Osteoblast (primary cell): ENCODE results near the gene TBC1D12. TPM values are rescaled to one million over a fixed set of nuclear protein-coding genes. Genes with fewer than 3 reads are reported as not detected.

Source experiments
- DNase-seq: peaks from one replicate; pipeline ENCODE4 v3.0.0; 2011; ENCODE audit warnings: low spot score, mixed read lengths; ENCODE audit not compliant: insufficient read length; ENCODE audit errors: missing footprints
- H2AFZ ChIP-seq: 2 replicates; pipeline ENCODE4 v1.6.0; 2011; ENCODE audit warnings: mild to moderate bottlenecking, low read length
- H3K27ac ChIP-seq: 2 replicates; pipeline ENCODE4 v1.5.1; 2011; ENCODE audit warnings: mild to moderate bottlenecking, low read depth, low read length, moderate library complexity
- H3K27me3 ChIP-seq: 2 replicates; pipeline ENCODE4 v1.6.0; 2012; ENCODE audit warnings: mild to moderate bottlenecking, control low read depth, inconsistent platforms, low read length, moderate library complexity; ENCODE audit not compliant: insufficient read depth
- H3K36me3 ChIP-seq: 2 replicates; pipeline ENCODE4 v1.5.1; 2011; ENCODE audit warnings: mild to moderate bottlenecking, low read length, control low read depth, moderate library complexity; ENCODE audit not compliant: insufficient read depth
- H3K4me1 ChIP-seq: 2 replicates; pipeline ENCODE4 v1.5.1; 2011; ENCODE audit warnings: mild to moderate bottlenecking, low read length, control low read depth, moderate library complexity; ENCODE audit not compliant: insufficient read depth
- H3K4me2 ChIP-seq: 2 replicates; pipeline ENCODE4 v1.6.0; 2011; ENCODE audit warnings: mild to moderate bottlenecking, low read length; ENCODE audit not compliant: insufficient read depth
- H3K4me3 ChIP-seq: fragments of 200-600 bp; sonication (generic); 3 replicates; pipeline ENCODE4 v1.5.1; 2012; ENCODE audit warnings: mild to moderate bottlenecking, low read length, inconsistent platforms; ENCODE audit not compliant: insufficient read depth
- H3K79me2 ChIP-seq: 2 replicates; pipeline ENCODE4 v1.6.0; 2012; ENCODE audit warnings: mild to moderate bottlenecking, low read length, control low read depth, inconsistent platforms; ENCODE audit not compliant: insufficient read depth
- H3K9me3 ChIP-seq: 2 replicates; pipeline ENCODE4 v1.5.1; 2011; ENCODE audit warnings: low read depth, low read length, control low read depth
- H4K20me1 ChIP-seq: 2 replicates; pipeline ENCODE4 v1.6.0; 2012; ENCODE audit warnings: mild to moderate bottlenecking, low read length, control low read depth; ENCODE audit not compliant: insufficient read depth
- total RNA-seq: library from RNA; depleted of rRNA; stranded (reverse); fragments of >200 nt; gene quantifications from 2 replicates; pipeline ENCODE4 v1.2.3, GENCODE V29; 2012
- TF ChIP-seq, protein P1 (sequence below): IDR thresholded peaks from 2 replicates; pipeline ENCODE4 v1.5.1; 2011; ENCODE audit warnings: mild to moderate bottlenecking, low read depth, low read length, moderate library complexity; ENCODE audit errors: extremely low read depth

The TBC1D12 gene
- total RNA-seq, 1 donor, result 43.1 TPM

DNA sequence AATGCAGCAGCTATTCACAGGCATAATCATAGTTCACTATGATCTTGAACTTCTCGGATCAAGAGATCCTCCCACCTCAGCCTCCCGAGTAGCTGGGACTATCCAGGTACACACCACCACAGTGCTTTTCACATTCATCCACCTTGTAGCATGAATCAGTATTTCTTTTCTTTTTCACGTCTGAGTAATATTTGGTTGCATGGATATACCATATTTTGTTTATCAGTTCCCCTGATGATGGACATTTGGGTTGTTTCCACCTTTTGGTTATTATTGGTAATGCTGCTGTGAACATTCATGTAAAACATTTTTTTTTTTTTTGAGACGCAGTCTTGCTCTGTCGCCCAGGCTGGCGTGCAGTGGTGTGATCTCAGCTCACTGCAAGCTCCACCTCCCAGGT lies 3.6 kb upstream of the TBC1D12 start:
- no peak for DNase-seq
- no peaks in the 10 kb centered on the region for H3K4me1 ChIP-seq
- H3K9me3 ChIP-seq, result no peaks in the 10 kb centered on the region
- H4K20me1 ChIP-seq, result no peaks in the 10 kb centered on the region
- H3K79me2 ChIP-seq, result peaks cover 7% of the 10 kb centered on the region
- H3K36me3 ChIP-seq, result no peaks in the 10 kb centered on the region
- TF ChIP-seq, protein P1, sequence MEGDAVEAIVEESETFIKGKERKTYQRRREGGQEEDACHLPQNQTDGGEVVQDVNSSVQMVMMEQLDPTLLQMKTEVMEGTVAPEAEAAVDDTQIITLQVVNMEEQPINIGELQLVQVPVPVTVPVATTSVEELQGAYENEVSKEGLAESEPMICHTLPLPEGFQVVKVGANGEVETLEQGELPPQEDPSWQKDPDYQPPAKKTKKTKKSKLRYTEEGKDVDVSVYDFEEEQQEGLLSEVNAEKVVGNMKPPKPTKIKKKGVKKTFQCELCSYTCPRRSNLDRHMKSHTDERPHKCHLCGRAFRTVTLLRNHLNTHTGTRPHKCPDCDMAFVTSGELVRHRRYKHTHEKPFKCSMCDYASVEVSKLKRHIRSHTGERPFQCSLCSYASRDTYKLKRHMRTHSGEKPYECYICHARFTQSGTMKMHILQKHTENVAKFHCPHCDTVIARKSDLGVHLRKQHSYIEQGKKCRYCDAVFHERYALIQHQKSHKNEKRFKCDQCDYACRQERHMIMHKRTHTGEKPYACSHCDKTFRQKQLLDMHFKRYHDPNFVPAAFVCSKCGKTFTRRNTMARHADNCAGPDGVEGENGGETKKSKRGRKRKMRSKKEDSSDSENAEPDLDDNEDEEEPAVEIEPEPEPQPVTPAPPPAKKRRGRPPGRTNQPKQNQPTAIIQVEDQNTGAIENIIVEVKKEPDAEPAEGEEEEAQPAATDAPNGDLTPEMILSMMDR, result no peak
- H3K27me3 ChIP-seq, result no peaks in the 10 kb centered on the region
- H3K27ac ChIP-seq, result no peak overlapping the region
- no peak overlapping the region for H3K4me2 ChIP-seq
- no peak overlapping the region for H3K4me3 ChIP-seq
- H2AFZ ChIP-seq, result no peak overlapping the region

DNA sequence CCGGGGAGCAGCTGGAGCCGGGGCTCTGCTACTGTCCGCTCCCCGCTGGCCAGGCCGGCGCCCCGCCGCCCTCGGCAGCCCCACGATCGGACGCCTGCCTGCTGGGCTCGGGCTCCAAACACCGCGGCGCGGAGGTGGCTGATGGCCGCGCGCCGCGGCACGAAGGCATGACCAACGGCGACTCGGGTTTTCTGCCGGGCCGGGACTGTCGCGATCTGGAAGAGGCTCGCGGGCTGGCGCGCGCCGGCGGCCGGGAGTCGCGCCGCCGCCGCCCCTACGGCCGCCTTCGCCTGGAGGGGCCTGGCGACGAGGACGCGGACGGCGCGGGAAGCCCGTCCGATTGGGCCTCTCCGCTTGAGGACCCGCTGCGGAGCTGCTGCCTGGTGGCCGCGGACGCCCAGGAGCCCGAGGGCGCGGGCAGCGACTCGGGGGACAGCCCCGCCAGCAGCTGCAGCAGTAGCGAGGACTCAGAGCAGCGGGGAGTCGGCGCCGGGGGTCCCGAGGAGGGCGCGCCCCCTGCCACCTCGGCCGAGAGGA lies 570 bp downstream of the TBC1D12 start:
- Histone ChIP-seq H3K9me3 (no peaks in the 10 kb centered on the region), H4K20me1 (peaks cover 15% of the 10 kb centered on the region), H3K27ac (peak overlapping the region; percentile 68), H2AFZ (peak overlapping the region; percentile 90), H3K4me3 (peak overlapping the region; percentile 91), H3K79me2 (peaks cover 49% of the 10 kb centered on the region), H3K36me3 (no peaks in the 10 kb centered on the region), H3K4me2 (peak overlapping the region; percentile 94), H3K27me3 (no peaks in the 10 kb centered on the region), H3K4me1 (peaks cover 3% of the 10 kb centered on the region)
- peak; percentile 85 for DNase-seq
- TF ChIP-seq, protein P1, result no peak

DNA sequence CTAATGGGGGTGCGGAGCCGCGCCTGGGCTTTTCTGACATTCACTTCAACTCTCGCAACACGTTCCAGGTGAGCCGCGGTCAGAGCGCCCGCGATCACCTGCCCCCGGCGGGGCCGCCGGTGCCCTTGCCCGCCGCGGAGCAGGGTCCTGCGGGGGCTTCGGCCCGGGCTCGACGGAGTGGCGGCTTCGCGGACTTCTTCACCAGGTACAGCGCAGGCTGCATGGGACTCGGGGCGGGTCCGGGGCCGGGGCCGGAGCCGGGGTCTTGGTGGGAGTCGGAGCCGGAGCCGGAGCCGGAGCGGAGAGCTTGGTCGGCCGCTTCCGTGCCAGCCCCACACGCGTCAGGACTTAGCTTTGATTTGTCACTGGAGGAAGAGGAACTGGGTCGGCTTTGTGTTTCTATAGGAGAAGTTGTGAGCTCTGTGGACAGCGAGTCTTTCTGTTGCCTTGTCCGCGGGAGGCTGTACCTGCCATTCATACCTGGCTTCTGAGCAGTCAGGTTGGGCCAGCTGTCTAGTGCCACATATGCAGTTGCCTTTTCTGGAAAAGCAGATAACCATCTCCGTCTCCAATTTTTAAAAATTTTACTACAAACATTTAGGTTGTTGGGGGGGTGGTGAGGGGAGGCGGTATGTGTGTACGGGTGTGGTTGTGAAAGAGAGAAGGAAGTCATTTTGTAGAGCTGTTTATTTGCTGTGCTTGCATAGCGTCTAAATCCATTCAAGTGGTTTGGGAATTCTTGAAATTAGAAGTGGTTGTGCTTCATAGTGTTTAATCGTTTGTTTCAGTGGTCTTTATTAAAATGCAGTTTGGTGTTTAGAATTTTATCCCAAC lies 1.3 kb downstream of the TBC1D12 start:
- peaks cover 56% of the 10 kb centered on the region for H3K79me2 ChIP-seq
- H3K27me3 ChIP-seq, result no peaks in the 10 kb centered on the region

GRCh38 chr10:94405406-94405805 lies 3.1 kb downstream of the TBC1D12 start:
- H3K79me2 ChIP-seq, result peaks cover 72% of the 10 kb centered on the region
- no peak overlapping the region for H3K4me3 ChIP-seq
- TF ChIP-seq, protein P1, result no peak

More for the DNA sequence above, 1.3 kb downstream of the TBC1D12 start:
- H3K4me2 ChIP-seq, result peak overlapping the region; percentile 94
- H3K36me3 ChIP-seq, result no peaks in the 10 kb centered on the region
- peaks cover 15% of the 10 kb centered on the region for H4K20me1 ChIP-seq
- H3K9me3 ChIP-seq, result no peaks in the 10 kb centered on the region
- TF ChIP-seq, protein P1, result no peak
- H2AFZ ChIP-seq, result peak overlapping the region; percentile 91
- peak overlapping the region; percentile 68 for H3K27ac ChIP-seq
- DNase-seq, result peak; percentile 84
- H3K4me1 ChIP-seq, result peaks cover 3% of the 10 kb centered on the region
- peak overlapping the region; percentile 91 for H3K4me3 ChIP-seq

More at GRCh38 chr10:94405406-94405805, 3.1 kb downstream of the TBC1D12 start:
- no peaks in the 10 kb centered on the region for H3K27me3 ChIP-seq
- DNase-seq, result no peak
- peaks cover 7% of the 10 kb centered on the region for H3K4me1 ChIP-seq
- no peak overlapping the region for H2AFZ ChIP-seq
- H4K20me1 ChIP-seq, result peaks cover 15% of the 10 kb centered on the region
- peak overlapping the region; percentile 94 for H3K4me2 ChIP-seq
- no peaks in the 10 kb centered on the region for H3K36me3 ChIP-seq
- H3K9me3 ChIP-seq, result no peaks in the 10 kb centered on the region
- H3K27ac ChIP-seq, result no peak overlapping the region
